ENCODE results near the gene RHBG.

DNA sequence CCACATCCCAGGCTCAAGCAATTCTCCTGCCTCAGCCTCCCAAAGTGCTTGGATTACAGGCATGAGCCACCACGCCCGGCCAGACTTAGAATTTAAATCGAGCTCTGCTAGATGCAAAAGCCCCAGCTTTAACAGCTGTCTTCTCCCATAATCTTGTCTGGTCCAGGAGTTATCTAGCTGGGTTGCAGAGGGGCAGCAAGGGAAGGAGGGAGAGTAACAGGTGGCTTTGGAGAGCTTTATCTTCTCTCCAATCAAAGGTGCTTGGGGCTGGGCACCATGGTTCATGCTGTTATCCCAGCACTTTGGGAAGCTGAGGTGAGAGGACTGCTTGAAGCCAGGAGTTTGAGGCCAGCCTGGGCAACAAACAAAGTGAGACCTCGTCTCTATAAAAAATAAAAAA is 3.9 kb downstream of the RHBG start:
- TF ChIP-seq, protein P1, sequence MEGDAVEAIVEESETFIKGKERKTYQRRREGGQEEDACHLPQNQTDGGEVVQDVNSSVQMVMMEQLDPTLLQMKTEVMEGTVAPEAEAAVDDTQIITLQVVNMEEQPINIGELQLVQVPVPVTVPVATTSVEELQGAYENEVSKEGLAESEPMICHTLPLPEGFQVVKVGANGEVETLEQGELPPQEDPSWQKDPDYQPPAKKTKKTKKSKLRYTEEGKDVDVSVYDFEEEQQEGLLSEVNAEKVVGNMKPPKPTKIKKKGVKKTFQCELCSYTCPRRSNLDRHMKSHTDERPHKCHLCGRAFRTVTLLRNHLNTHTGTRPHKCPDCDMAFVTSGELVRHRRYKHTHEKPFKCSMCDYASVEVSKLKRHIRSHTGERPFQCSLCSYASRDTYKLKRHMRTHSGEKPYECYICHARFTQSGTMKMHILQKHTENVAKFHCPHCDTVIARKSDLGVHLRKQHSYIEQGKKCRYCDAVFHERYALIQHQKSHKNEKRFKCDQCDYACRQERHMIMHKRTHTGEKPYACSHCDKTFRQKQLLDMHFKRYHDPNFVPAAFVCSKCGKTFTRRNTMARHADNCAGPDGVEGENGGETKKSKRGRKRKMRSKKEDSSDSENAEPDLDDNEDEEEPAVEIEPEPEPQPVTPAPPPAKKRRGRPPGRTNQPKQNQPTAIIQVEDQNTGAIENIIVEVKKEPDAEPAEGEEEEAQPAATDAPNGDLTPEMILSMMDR (conservative IDR thresholded peaks at IDR 0.05 in 1 of 2, IDR thresholded peaks at IDR 0.05 in 1 of 2; ENCODE audit: extremely low read depth in 1 of 2, insufficient read depth in 1 of 2, low read depth in 1 of 2, low read length in 2 of 2) = no peak
- TF ChIP-seq EZH2 (IDR thresholded peaks at IDR 0.05; ENCODE audit: borderline replicate concordance, low read length) = no peak
